Stomach (tissue), 4 donors: ENCODE data around the gene ATF3.

Source experiments
- EP300 ChIP-seq: sonication (generic); formaldehyde crosslinking; IDR thresholded peaks from one replicate; pipeline ENCODE4 v1.6.1; 2017; ENCODE audit warnings: antibody characterized with exemption
- POLR2AphosphoS5 ChIP-seq, 3 donors: sonication (generic); formaldehyde crosslinking; IDR thresholded peaks; one replicate each; pipeline ENCODE4 v1.6.1; 2016; ENCODE audit warnings: antibody characterized with exemption in 3 of 3
- TF ChIP-seq, protein P1 (sequence below), 7 experiments: fragments of 450-650 bp in 4 of 7; fragments of 200-600 bp in 3 of 7; sonication (generic) in 3 of 7; IDR thresholded peaks; one replicate each; pipeline ENCODE4 v1.5.1; 2016 to 2019; ENCODE audit warnings: antibody characterized with exemption in 7 of 7, control low read depth in 2 of 7, mild to moderate bottlenecking in 1 of 7

DNA sequence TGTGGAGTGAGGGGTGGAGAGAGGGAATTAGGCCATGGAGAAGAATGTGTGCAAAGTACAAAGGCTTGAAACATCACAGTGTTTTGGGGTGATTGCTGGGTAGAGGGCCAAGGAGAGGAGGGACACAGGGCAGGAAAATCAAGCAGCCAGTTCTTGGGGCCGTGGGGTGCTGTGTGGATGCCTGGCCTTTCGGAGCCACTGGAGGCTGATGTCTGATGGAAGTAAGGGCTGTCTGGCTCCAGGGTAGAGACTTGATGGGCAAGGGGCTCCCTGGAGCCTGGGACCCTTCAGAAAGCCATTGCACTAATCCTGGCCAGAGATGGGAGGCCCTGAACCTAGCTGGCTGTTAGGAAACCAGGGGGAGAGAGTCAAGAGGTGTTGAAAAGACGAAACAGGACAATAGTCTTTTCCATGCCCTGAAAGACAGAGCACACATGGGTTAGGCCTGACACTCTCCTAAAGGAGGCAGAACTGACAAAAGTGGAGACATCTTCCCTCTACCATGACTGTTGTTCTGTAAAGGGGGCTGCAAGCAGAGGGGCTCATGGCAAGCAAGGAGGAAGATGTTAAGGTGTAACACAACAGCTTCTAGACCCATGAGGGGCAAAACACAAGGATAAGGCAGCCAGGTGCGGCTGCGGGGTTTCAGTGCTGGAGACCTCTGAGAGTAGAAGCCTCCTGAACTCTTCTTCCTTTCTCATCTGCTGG lies 21.0 kb downstream of the ATF3 start:
- TF ChIP-seq POLR2AphosphoS5 (IDR thresholded peaks at IDR 0.05) (no peak), EP300 (no peak)
- TF ChIP-seq, protein P1, sequence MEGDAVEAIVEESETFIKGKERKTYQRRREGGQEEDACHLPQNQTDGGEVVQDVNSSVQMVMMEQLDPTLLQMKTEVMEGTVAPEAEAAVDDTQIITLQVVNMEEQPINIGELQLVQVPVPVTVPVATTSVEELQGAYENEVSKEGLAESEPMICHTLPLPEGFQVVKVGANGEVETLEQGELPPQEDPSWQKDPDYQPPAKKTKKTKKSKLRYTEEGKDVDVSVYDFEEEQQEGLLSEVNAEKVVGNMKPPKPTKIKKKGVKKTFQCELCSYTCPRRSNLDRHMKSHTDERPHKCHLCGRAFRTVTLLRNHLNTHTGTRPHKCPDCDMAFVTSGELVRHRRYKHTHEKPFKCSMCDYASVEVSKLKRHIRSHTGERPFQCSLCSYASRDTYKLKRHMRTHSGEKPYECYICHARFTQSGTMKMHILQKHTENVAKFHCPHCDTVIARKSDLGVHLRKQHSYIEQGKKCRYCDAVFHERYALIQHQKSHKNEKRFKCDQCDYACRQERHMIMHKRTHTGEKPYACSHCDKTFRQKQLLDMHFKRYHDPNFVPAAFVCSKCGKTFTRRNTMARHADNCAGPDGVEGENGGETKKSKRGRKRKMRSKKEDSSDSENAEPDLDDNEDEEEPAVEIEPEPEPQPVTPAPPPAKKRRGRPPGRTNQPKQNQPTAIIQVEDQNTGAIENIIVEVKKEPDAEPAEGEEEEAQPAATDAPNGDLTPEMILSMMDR (IDR thresholded peaks at IDR 0.05) = no peak
